Osteoblast (primary cell): ENCODE results near the gene DMKN. TPM values are rescaled to one million over a fixed set of nuclear protein-coding genes. Genes with fewer than 3 reads are reported as not detected.
"Not testable (repeated sequence)": the region's sequence is repeated elsewhere in the genome, so short reads cannot be mapped to it uniquely, and the experiment has no call there.

ENCODE experiments used
- DNase-seq: peaks from one replicate; pipeline ENCODE4 v3.0.0; 2011; ENCODE audit warnings: low spot score, mixed read lengths; ENCODE audit not compliant: insufficient read length; ENCODE audit errors: missing footprints
- H2AFZ ChIP-seq: 2 replicates; pipeline ENCODE4 v1.6.0; 2011; ENCODE audit warnings: mild to moderate bottlenecking, low read length
- H3K27ac ChIP-seq: 2 replicates; pipeline ENCODE4 v1.5.1; 2011; ENCODE audit warnings: mild to moderate bottlenecking, low read depth, low read length, moderate library complexity
- H3K27me3 ChIP-seq: 2 replicates; pipeline ENCODE4 v1.6.0; 2012; ENCODE audit warnings: mild to moderate bottlenecking, control low read depth, inconsistent platforms, low read length, moderate library complexity; ENCODE audit not compliant: insufficient read depth
- H3K36me3 ChIP-seq: 2 replicates; pipeline ENCODE4 v1.5.1; 2011; ENCODE audit warnings: mild to moderate bottlenecking, low read length, control low read depth, moderate library complexity; ENCODE audit not compliant: insufficient read depth
- H3K4me1 ChIP-seq: 2 replicates; pipeline ENCODE4 v1.5.1; 2011; ENCODE audit warnings: mild to moderate bottlenecking, low read length, control low read depth, moderate library complexity; ENCODE audit not compliant: insufficient read depth
- H3K4me2 ChIP-seq: 2 replicates; pipeline ENCODE4 v1.6.0; 2011; ENCODE audit warnings: mild to moderate bottlenecking, low read length; ENCODE audit not compliant: insufficient read depth
- H3K4me3 ChIP-seq: fragments of 200-600 bp; sonication (generic); 3 replicates; pipeline ENCODE4 v1.5.1; 2012; ENCODE audit warnings: mild to moderate bottlenecking, low read length, inconsistent platforms; ENCODE audit not compliant: insufficient read depth
- H3K79me2 ChIP-seq: 2 replicates; pipeline ENCODE4 v1.6.0; 2012; ENCODE audit warnings: mild to moderate bottlenecking, low read length, control low read depth, inconsistent platforms; ENCODE audit not compliant: insufficient read depth
- H3K9me3 ChIP-seq: 2 replicates; pipeline ENCODE4 v1.5.1; 2011; ENCODE audit warnings: low read depth, low read length, control low read depth
- H4K20me1 ChIP-seq: 2 replicates; pipeline ENCODE4 v1.6.0; 2012; ENCODE audit warnings: mild to moderate bottlenecking, low read length, control low read depth; ENCODE audit not compliant: insufficient read depth
- CTCF ChIP-seq: IDR thresholded peaks from 2 replicates; pipeline ENCODE4 v1.5.1; 2011; ENCODE audit warnings: mild to moderate bottlenecking, low read depth, low read length, moderate library complexity; ENCODE audit errors: extremely low read depth
- total RNA-seq: library from RNA; depleted of rRNA; stranded (reverse); fragments of >200 nt; gene quantifications from 2 replicates; pipeline ENCODE4 v1.2.3, GENCODE V29; 2012

The DMKN gene
- total RNA-seq, 1 donor: 24.2 TPM

- no peak for TF ChIP-seq CTCF
- H3K27me3 ChIP-seq: no peaks in the 10 kb centered on the region
- no peak for DNase-seq
- H3K4me1 ChIP-seq: no peaks in the 10 kb centered on the region
- H3K9me3 ChIP-seq: no peaks in the 10 kb centered on the region
- H2AFZ ChIP-seq: no peak overlapping the region
- no peaks in the 10 kb centered on the region for H3K79me2 ChIP-seq
- no peak overlapping the region for H3K4me2 ChIP-seq
- H3K36me3 ChIP-seq: no peaks in the 10 kb centered on the region
- no peak overlapping the region for H3K27ac ChIP-seq
- no peak overlapping the region for H3K4me3 ChIP-seq
- no peaks in the 10 kb centered on the region for H4K20me1 ChIP-seq
Observed at GRCh38 chr19:35474104-35474503, 39.3 kb downstream of the DMKN start.

- no peaks in the 10 kb centered on the region for H3K36me3 ChIP-seq
- no peak for TF ChIP-seq CTCF
- H3K27me3 ChIP-seq: no peaks in the 10 kb centered on the region
- DNase-seq: no peak
- no peaks in the 10 kb centered on the region for H3K4me1 ChIP-seq
- no peak overlapping the region for H3K4me2 ChIP-seq
- H3K79me2 ChIP-seq: no peaks in the 10 kb centered on the region
- H3K27ac ChIP-seq: no peak overlapping the region
- H2AFZ ChIP-seq: no peak overlapping the region
- H3K9me3 ChIP-seq: no peaks in the 10 kb centered on the region
- H4K20me1 ChIP-seq: no peaks in the 10 kb centered on the region
- H3K4me3 ChIP-seq: no peak overlapping the region
Observed at GRCh38 chr19:35471946-35472345, 41.5 kb downstream of the DMKN start.

- not testable (repeated sequence) for DNase-seq, H3K27ac ChIP-seq, H3K4me3 ChIP-seq, H3K9me3 ChIP-seq, H3K27me3 ChIP-seq, H3K4me2 ChIP-seq, H4K20me1 ChIP-seq, H3K79me2 ChIP-seq, H2AFZ ChIP-seq, H3K36me3 ChIP-seq, H3K4me1 ChIP-seq
Observed at GRCh38 chr19:35471075-35471474, 42.4 kb downstream of the DMKN start.

GRCh38 chr19:35470128-35470527 is 43.3 kb downstream of the DMKN start:
- TF ChIP-seq CTCF: no peak
- Histone ChIP-seq H3K4me3 (no peak overlapping the region), H3K36me3 (no peaks in the 10 kb centered on the region), H3K4me2 (no peak overlapping the region), H3K27ac (no peak overlapping the region), H3K9me3 (no peaks in the 10 kb centered on the region), H3K79me2 (no peaks in the 10 kb centered on the region), H4K20me1 (no peaks in the 10 kb centered on the region), H2AFZ (no peak overlapping the region), H3K27me3 (no peaks in the 10 kb centered on the region), H3K4me1 (no peaks in the 10 kb centered on the region)
- no peak for DNase-seq
